Activated CD8-positive, alpha-beta memory T cell treated with anti-CD3 and anti-CD28 coated beads for 48 hours (primary cell): ENCODE data around the gene FMR1NB.

Experiments
- DNase-seq, 3 experiments: peaks; one replicate each; pipeline ENCODE4 v3.0.0-alpha.2; 2020; ENCODE audit warnings: low read depth in 2 of 3, low spot score in 2 of 3

Gene FMR1NB

GRCh38 chrX:147981038-147981752 lies at the start of gene FMR1NB:
Gene FMR1NB (plus strand): TSS chrX:147981337. CDS start chrX:147981403, 66 bp downstream.
- DNase-seq: no peak

- no peak for DNase-seq
These were observed 47.3 kb upstream of the FMR1NB start for GRCh38 chrX:147933815-147934214.

GRCh38 chrX:147935156-147935758 lies 45.9 kb upstream of the FMR1NB start:
- DNase-seq: no peak

- no peak for DNase-seq
These were observed 35.9 kb upstream of the FMR1NB start for GRCh38 chrX:147945286-147945685.

- no peak for DNase-seq
These were observed 32.6 kb upstream of the FMR1NB start for GRCh38 chrX:147948531-147948930.

GRCh38 chrX:147950352-147950751 lies 30.8 kb upstream of the FMR1NB start:
- DNase-seq: no peak

- no peak for DNase-seq
These were observed 27.2 kb upstream of the FMR1NB start for GRCh38 chrX:147953976-147954375.

GRCh38 chrX:147957291-147957690 lies 23.8 kb upstream of the FMR1NB start:
- DNase-seq: no peak

GRCh38 chrX:147958291-147958690 lies 22.8 kb upstream of the FMR1NB start:
- DNase-seq: no peak

GRCh38 chrX:147960722-147961121 lies 20.4 kb upstream of the FMR1NB start:
- DNase-seq: no peak

GRCh38 chrX:147962476-147962875 lies 18.7 kb upstream of the FMR1NB start:
- no peak for DNase-seq

- no peak for DNase-seq
These were observed 2.2 kb upstream of the FMR1NB start for GRCh38 chrX:147978931-147979330.

GRCh38 chrX:148020329-148020728 lies 39.2 kb downstream of the FMR1NB start:
- no peak for DNase-seq

- no peak for DNase-seq
These were observed 43.5 kb downstream of the FMR1NB start for GRCh38 chrX:148024425-148025148.

GRCh38 chrX:148035380-148035779 lies 54.2 kb downstream of the FMR1NB start:
- DNase-seq: no peak

- no peak for DNase-seq
These were observed 55.9 kb downstream of the FMR1NB start for GRCh38 chrX:148037020-148037419.

GRCh38 chrX:148043271-148043855 lies 62.2 kb downstream of the FMR1NB start:
- DNase-seq: no peak

GRCh38 chrX:148047200-148047599 lies 66.1 kb downstream of the FMR1NB start:
- no peak for DNase-seq

GRCh38 chrX:148049441-148049840 lies 68.3 kb downstream of the FMR1NB start:
- no peak for DNase-seq

GRCh38 chrX:148051973-148052372 lies 70.8 kb downstream of the FMR1NB start:
- no peak for DNase-seq

- DNase-seq: no peak
These were observed 86.1 kb downstream of the FMR1NB start for GRCh38 chrX:148067285-148067684.
